K562 (cell line): ENCODE measurements around the gene FIBIN. TPM values are rescaled to one million over a fixed set of nuclear protein-coding genes. Genes with fewer than 3 reads are reported as not detected.

Source experiments
- ATAC-seq: fragments of 200-7000 bp; cut with Tn5 transposase; 3 replicates; pipeline ENCODE4 v1.9.1; 2020; ENCODE audit warnings: moderate library complexity
- BruUV-seq: library from RNA; stranded (reverse); fragments of 400-500 nt; replicated peaks from 2 replicates; lab custom pipeline; 2021; lab: Mats Ljungman, UMichigan
- CTCF ChIA-PET: fragments of 300-600 bp; formaldehyde crosslinking; extraction: SDS; loops from one replicate; lab custom pipeline; 2021; ENCODE audit warnings: low intra/inter-chr PET ratio; lab: Yijun Ruan, JAX
- POLR2A ChIA-PET: fragments of 300-600, 350-650 bp; sonication (Branson Sonifier 250); formaldehyde crosslinking; extraction: SDS; loops from one replicate; lab custom pipeline; 2021; ENCODE audit warnings: antibody characterized with exemption, inconsistent platforms; lab: Yijun Ruan, JAX
- DNase-seq, 4 experiments: peaks; one replicate each; pipeline versions ENCODE4 v3.0.0 to v3.0.0-alpha.2; 2011 to 2018; ENCODE audit warnings: low spot score in 3 of 4, mixed read lengths in 3 of 4; ENCODE audit errors: extremely low read depth in 1 of 4
- FAIRE-seq: peaks from 2 replicates; lab custom pipeline; 2011; peaks lifted over from hg19 to GRCh38; lab: Jason Lieb, UNC
- H2AFZ ChIP-seq: 2 replicates; pipeline ENCODE4 v1.6.0; 2011; ENCODE audit warnings: low read depth, low read length, control low read depth, inconsistent platforms
- H3K27ac ChIP-seq: fragments of 200-600 bp; 3 replicates; pipeline ENCODE4 v1.8.0; 2011; ENCODE audit warnings: low read depth, mild to moderate bottlenecking, control low read depth, inconsistent platforms, low read length, moderate library complexity, mixed read lengths; ENCODE audit errors: extremely low read depth
- H3K27me3 ChIP-seq, 2 experiments: fragments of 300-600 bp in 1 of 2; 2 replicates in 1 of 2; 3 replicates in 1 of 2; pipeline versions ENCODE4 v1.6.0 to v1.8.0; 2011; ENCODE audit warnings: inconsistent platforms in 2 of 2, low read length in 2 of 2, mild to moderate bottlenecking in 1 of 2, mixed read lengths in 1 of 2, moderate library complexity in 1 of 2; ENCODE audit not compliant: control insufficient read depth in 2 of 2, insufficient read depth in 2 of 2
- H3K36me3 ChIP-seq: fragments of 300-600 bp; 3 replicates; pipeline ENCODE4 v1.8.0; 2011; ENCODE audit warnings: mild to moderate bottlenecking, low read length, inconsistent platforms; ENCODE audit not compliant: control insufficient read depth, insufficient read depth
- H3K4me1 ChIP-seq, 2 experiments: fragments of 200-600 bp in 1 of 2; replicated peaks in 1 of 2; 2 replicates in 1 of 2; 3 replicates in 1 of 2; pipeline versions ENCODE4 v1.5.1 to v1.8.0; 2011; ENCODE audit warnings: inconsistent platforms in 2 of 2, low read length in 2 of 2, mild to moderate bottlenecking in 1 of 2, mixed read lengths in 1 of 2, moderate library complexity in 1 of 2; ENCODE audit not compliant: control insufficient read depth in 2 of 2, insufficient read depth in 2 of 2
- H3K4me2 ChIP-seq: 2 replicates; pipeline ENCODE4 v1.6.1; 2011; ENCODE audit warnings: low read length, control low read depth, inconsistent platforms, mixed read lengths; ENCODE audit not compliant: insufficient read depth
- H3K4me3 ChIP-seq: fragments of 200-600 bp; sonication (generic), shearing (Covaris generic); 2 replicates; pipeline ENCODE4 v1.5.1; 2016; ENCODE audit warnings: control low read depth, inconsistent platforms
- H3K79me2 ChIP-seq: fragments of 200-600 bp; 3 replicates; pipeline ENCODE4 v1.8.0; 2011; ENCODE audit warnings: low read length, inconsistent platforms; ENCODE audit not compliant: control insufficient read depth, insufficient read depth
- H3K9ac ChIP-seq, 2 experiments: 2 replicates each; pipeline versions ENCODE4 v1.6.0 to v1.6.1; 2011; ENCODE audit warnings: low read depth in 2 of 2, low read length in 2 of 2, control low read depth in 1 of 2, inconsistent platforms in 1 of 2, mild to moderate bottlenecking in 1 of 2, mixed read lengths in 1 of 2; ENCODE audit not compliant: insufficient read depth in 1 of 2
- H3K9me1 ChIP-seq: one replicate; pipeline ENCODE4 v1.6.0; 2011; ENCODE audit warnings: inconsistent platforms, mild to moderate bottlenecking, low read length, moderate library complexity; ENCODE audit not compliant: control insufficient read depth, insufficient read depth
- H3K9me3 ChIP-seq: replicated peaks from 2 replicates; pipeline ENCODE4 v1.5.1; 2011; ENCODE audit warnings: low read depth, low read length, inconsistent platforms; ENCODE audit not compliant: control insufficient read depth, insufficient read depth
- H4K20me1 ChIP-seq: replicated peaks from 2 replicates; pipeline ENCODE4 v1.6.1; 2011; ENCODE audit warnings: low read length, inconsistent platforms, mixed read lengths; ENCODE audit not compliant: control insufficient read depth, insufficient read depth
- ATF7 ChIP-seq: fragments of 450-650 bp; IDR thresholded peaks from 2 replicates; pipeline ENCODE4 v1.7.1; 2014; ENCODE audit warnings: mild to moderate bottlenecking, moderate library complexity
- FOXK2 ChIP-seq, 2 experiments: fragments of 450-650 bp; IDR thresholded peaks in 1 of 2; conservative IDR thresholded peaks in 1 of 2; 2 replicates each; pipeline ENCODE4 v1.6.1; 2016; ENCODE audit warnings: low read depth in 2 of 2, mild to moderate bottlenecking in 1 of 2
- GTF2B ChIP-seq: IDR thresholded peaks from 2 replicates; pipeline ENCODE4 v1.6.1; 2011; ENCODE audit not compliant: insufficient read length; ENCODE audit errors: extremely low read depth
- HNRNPLL ChIP-seq: fragments of 200-400 bp; formaldehyde crosslinking; IDR thresholded peaks from 2 replicates; pipeline ENCODE4 v1.6.1; 2017; ENCODE audit warnings: low read length, low read depth, mild to moderate bottlenecking; ENCODE audit not compliant: poor library complexity, severe bottlenecking
- PRMT5 ChIP-seq: sonication (generic); formaldehyde crosslinking; IDR thresholded peaks from 2 replicates; pipeline ENCODE4 v1.5.0; 2020; ENCODE audit warnings: missing genetic modification reagents
- RB1 ChIP-seq: fragments of 450-650 bp; IDR thresholded peaks from 2 replicates; pipeline ENCODE4 v1.6.1; 2017; ENCODE audit warnings: low read depth, mild to moderate bottlenecking
- SP1 ChIP-seq: sonication (generic); formaldehyde crosslinking; IDR thresholded peaks from 2 replicates; pipeline ENCODE4 v1.8.1; 2022; ENCODE audit warnings: mild to moderate bottlenecking, missing genetic modification reagents
- THRB ChIP-seq: fragments of 450-650 bp; formaldehyde crosslinking; conservative IDR thresholded peaks from 2 replicates; pipeline ENCODE4 v1.4.0; 2022; ENCODE audit warnings: mild to moderate bottlenecking, missing genetic modification characterization
- ZNF146 ChIP-seq: IDR thresholded peaks from one replicate; pipeline ENCODE4 v1.6.1; 2018; ENCODE audit warnings: missing compliant biosample characterization; ENCODE audit not compliant: unreplicated experiment
- ZNF639 ChIP-seq, 2 experiments: fragments of 200-800 bp in 1 of 2; sonication (Bioruptor generic) in 1 of 2; sonication (generic) in 1 of 2; formaldehyde crosslinking in 1 of 2; IDR thresholded peaks in 1 of 2; conservative IDR thresholded peaks in 1 of 2; 2 replicates each; pipeline versions ENCODE4 v1.5.0 to v1.6.1; 2016 to 2020; ENCODE audit warnings: missing compliant biosample characterization in 1 of 2, missing genetic modification characterization in 1 of 2, missing genetic modification reagents in 1 of 2
- WGBS: fragments of 100-300 bp; shearing (Covaris generic); methylation state at CpG from one replicate; pipeline ENCODE4 v1.1.6; 2016; ENCODE audit warnings: low coverage, mixed read lengths; ENCODE audit not compliant: insufficient coverage; ENCODE audit errors: missing lambda C conversion rate; 5-methylcytosine and 5-hydroxymethylcytosine counted together
- in situ Hi-C: fragments of 300-500 bp; cut with MboI; formaldehyde crosslinking; loops from 4 replicates; pipeline ENCODE4 v1.15.0; 2018; ENCODE audit warnings: inconsistent platforms, mixed read lengths
- intact Hi-C: fragments of 100-400 bp; cut with micrococcal nuclease; formaldehyde crosslinking; loops from 2 replicates; pipeline ENCODE4 v1.14.2; 2022
- polyA plus RNA-seq, 8 experiments: library from polyadenylated mRNA; depleted of rRNA in 4 of 8; stranded (reverse) in 5 of 8; unstranded in 3 of 8; fragments of >200 nt; fragmentation: Nextera tagmentation in 2 of 8; fragmentation: Illumina TruSeq in 1 of 8; extraction: Ambion mirVana in 2 of 8; extraction: Trizol in 1 of 8; gene quantifications; 2 replicates each; pipeline versions ENCODE4 v1.2.1 to v1.2.3, GENCODE V29; 2011 to 2014; ENCODE audit warnings: inconsistent platforms in 1 of 8, missing spikeins in 1 of 8
- total RNA-seq, 7 experiments: library from RNA; depleted of rRNA in 6 of 7; stranded (reverse); fragments of >200 nt in 6 of 7; fragmentation: Illumina TruSeq in 2 of 7; extraction: Trizol in 2 of 7; gene quantifications; 2 replicates each; pipeline versions ENCODE4 v1.2.1 to v1.2.3, GENCODE V29; 2011 to 2021; ENCODE audit warnings: low replicate concordance in 1 of 7

FIBIN gene
- total and polyA plus RNA-seq, 9 of the 15 experiments (the other 6 are each of a cell fraction or from before 2014, with no cell fraction given) = not detected

GRCh38 chr11:26994631-26995095 is 751 bp downstream of the FIBIN start (continued):
- TF ChIP-seq HNRNPLL = no peak
- TF ChIP-seq RB1 = no peak
- no peak for TF ChIP-seq THRB (CRISPR knock-in tag)
- no peak for TF ChIP-seq ZNF639 (CRISPR knock-in tag; conservative IDR thresholded peaks at IDR 0.05 in 1 of 2, IDR thresholded peaks at IDR 0.05 in 1 of 2)

- Histone ChIP-seq H3K9me1 (no peaks in the 10 kb centered on the region), H3K79me2 (no peaks in the 10 kb centered on the region), H3K9ac (no peak overlapping the region), H3K27ac (no peak overlapping the region), H3K4me3 (no peak overlapping the region), H3K4me2 (no peak overlapping the region), H3K36me3 (no peaks in the 10 kb centered on the region), H3K9me3 (no peaks in the 10 kb centered on the region), H3K27me3 (no peaks in the 10 kb centered on the region), H3K4me1 (no peaks in the 10 kb centered on the region), H2AFZ (no peak overlapping the region), H4K20me1 (no peaks in the 10 kb centered on the region)
- WGBS = 0% methylated on average over 1 of the region's 1 CpG
- intact Hi-C loops (no loop called here), in situ Hi-C loops (no loop called here)
- FAIRE-seq (no peak), ATAC-seq (no peak), DNase-seq (no peak)
- CTCF ChIA-PET = no interaction called here
- no peak for TF ChIP-seq GTF2B
- no peak for TF ChIP-seq ATF7
- TF ChIP-seq PRMT5 (CRISPR knock-in tag) = no peak
- no peak for TF ChIP-seq ZNF146 (CRISPR knock-in tag)
- TF ChIP-seq FOXK2 (conservative IDR thresholded peaks at IDR 0.05 in 1 of 2, IDR thresholded peaks at IDR 0.05 in 1 of 2; ENCODE audit: low read depth in 2 of 2) = no peak
- TF ChIP-seq SP1 = no peak
- POLR2A ChIA-PET = no interaction called here
- no TSS peak for BruUV-seq
These were observed 2.0 kb downstream of the FIBIN start for GRCh38 chr11:26995701-26996460.
